Measurements from ENCODE around the gene FAF2.

DNA sequence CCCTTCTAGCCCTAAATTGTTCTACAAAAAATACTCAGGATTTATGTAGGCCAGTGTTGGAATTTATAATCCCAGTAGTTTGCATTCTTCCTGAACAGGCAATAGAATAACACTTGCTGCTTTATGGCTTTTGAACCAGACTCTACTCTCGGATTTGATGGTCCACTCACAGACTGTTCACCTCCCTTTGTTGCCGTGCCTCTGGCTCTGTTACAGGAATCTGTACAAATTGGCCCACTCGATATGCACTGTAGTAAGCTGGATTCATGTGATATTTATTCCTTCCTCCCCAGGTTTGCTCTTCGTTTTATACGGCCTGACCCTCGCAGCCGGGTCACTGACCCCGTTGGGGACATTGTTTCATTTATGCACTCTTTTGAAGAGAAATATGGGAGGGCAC is 43.7 kb downstream of the FAF2 start:
- TF ChIP-seq EZH2 (IDR thresholded peaks at IDR 0.05; ENCODE audit: borderline replicate concordance, low read depth, low read length, severe bottlenecking) = no peak
- TF ChIP-seq, protein P1, sequence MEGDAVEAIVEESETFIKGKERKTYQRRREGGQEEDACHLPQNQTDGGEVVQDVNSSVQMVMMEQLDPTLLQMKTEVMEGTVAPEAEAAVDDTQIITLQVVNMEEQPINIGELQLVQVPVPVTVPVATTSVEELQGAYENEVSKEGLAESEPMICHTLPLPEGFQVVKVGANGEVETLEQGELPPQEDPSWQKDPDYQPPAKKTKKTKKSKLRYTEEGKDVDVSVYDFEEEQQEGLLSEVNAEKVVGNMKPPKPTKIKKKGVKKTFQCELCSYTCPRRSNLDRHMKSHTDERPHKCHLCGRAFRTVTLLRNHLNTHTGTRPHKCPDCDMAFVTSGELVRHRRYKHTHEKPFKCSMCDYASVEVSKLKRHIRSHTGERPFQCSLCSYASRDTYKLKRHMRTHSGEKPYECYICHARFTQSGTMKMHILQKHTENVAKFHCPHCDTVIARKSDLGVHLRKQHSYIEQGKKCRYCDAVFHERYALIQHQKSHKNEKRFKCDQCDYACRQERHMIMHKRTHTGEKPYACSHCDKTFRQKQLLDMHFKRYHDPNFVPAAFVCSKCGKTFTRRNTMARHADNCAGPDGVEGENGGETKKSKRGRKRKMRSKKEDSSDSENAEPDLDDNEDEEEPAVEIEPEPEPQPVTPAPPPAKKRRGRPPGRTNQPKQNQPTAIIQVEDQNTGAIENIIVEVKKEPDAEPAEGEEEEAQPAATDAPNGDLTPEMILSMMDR (IDR thresholded peaks at IDR 0.05; ENCODE audit: borderline replicate concordance, extremely low read depth, low read length, poor library complexity, severe bottlenecking) = no peak
